Neural progenitor cell (in vitro differentiated cells): ENCODE data around the gene DDI1.

ENCODE experiments used
- CTCF ChIP-seq: fragments of 200-600 bp; sonication (generic); IDR thresholded peaks from 2 replicates; pipeline ENCODE4 v1.5.1; 2017; ENCODE audit warnings: antibody characterized with exemption, mild to moderate bottlenecking
- EZH2 ChIP-seq: fragments of 200-600 bp; sonication (generic); IDR thresholded peaks from 2 replicates; pipeline ENCODE4 v1.6.1; 2017; ENCODE audit warnings: antibody characterized with exemption, mild to moderate bottlenecking, moderate library complexity

GRCh38 chr11:104061853-104062521 is 25.5 kb downstream of the DDI1 start:
- no peak for TF ChIP-seq CTCF
- no peak for TF ChIP-seq EZH2
